Smooth muscle cell (in vitro differentiated cells): ENCODE results near the gene RASGRP2. TPM values are rescaled to one million over a fixed set of nuclear protein-coding genes. Genes with fewer than 3 reads are reported as not detected.

ENCODE experiments used
- DNase-seq: peaks from one replicate; lab custom pipeline; 2025; ENCODE audit not compliant: unreplicated experiment; lab: John Stamatoyannopoulos, UW
- H2AFZ ChIP-seq: fragments of 200-600 bp; sonication (generic); 2 replicates; pipeline ENCODE4 v1.6.0; 2016; ENCODE audit warnings: antibody characterized with exemption, low read depth, mild to moderate bottlenecking
- H3F3A ChIP-seq: fragments of 200-600 bp; sonication (generic); 2 replicates; pipeline ENCODE4 v1.6.0; 2017; ENCODE audit warnings: antibody characterized with exemption, low read depth
- H3K27ac ChIP-seq: fragments of 200-600 bp; sonication (generic); 2 replicates; pipeline ENCODE4 v1.5.1; 2016; ENCODE audit warnings: low read depth, mild to moderate bottlenecking
- H3K27me3 ChIP-seq: fragments of 200-600 bp; sonication (generic); 2 replicates; pipeline ENCODE4 v1.6.1; 2016; ENCODE audit warnings: low read depth, mild to moderate bottlenecking
- H3K36me3 ChIP-seq: fragments of 200-600 bp; sonication (generic); 2 replicates; pipeline ENCODE4 v1.5.1; 2016; ENCODE audit warnings: low read depth
- H3K4me1 ChIP-seq: fragments of 200-600 bp; sonication (generic); 2 replicates; pipeline ENCODE4 v1.5.1; 2016; ENCODE audit warnings: low read depth
- H3K4me2 ChIP-seq: fragments of 200-600 bp; sonication (generic); 2 replicates; pipeline ENCODE4 v1.6.0; 2016; ENCODE audit warnings: mild to moderate bottlenecking
- H3K4me3 ChIP-seq: fragments of 200-600 bp; sonication (generic); 2 replicates; pipeline ENCODE4 v1.5.1; 2016; ENCODE audit warnings: mild to moderate bottlenecking
- H3K79me2 ChIP-seq: fragments of 200-600 bp; sonication (generic); 2 replicates; pipeline ENCODE4 v1.6.0; 2016; ENCODE audit warnings: low read depth, mild to moderate bottlenecking
- H3K9ac ChIP-seq: fragments of 200-600 bp; sonication (generic); 2 replicates; pipeline ENCODE4 v1.6.0; 2016; ENCODE audit warnings: low read depth
- H3K9me3 ChIP-seq: fragments of 200-600 bp; sonication (generic); replicated peaks from 2 replicates; pipeline ENCODE4 v1.5.1; 2016; ENCODE audit warnings: low read depth
- H4K20me1 ChIP-seq: fragments of 200-600 bp; sonication (generic); 2 replicates; pipeline ENCODE4 v1.6.0; 2016; ENCODE audit warnings: low read depth
- WGBS: methylation state at CpG from one replicate; pipeline ENCODE4 v1.1.7; 2016; ENCODE audit warnings: low lambda C conversion rate; 5-methylcytosine and 5-hydroxymethylcytosine counted together
- polyA plus RNA-seq: library from polyadenylated mRNA; unstranded; fragments of >200 nt; fragmentation: Nextera tagmentation; extraction: Ambion mirVana; gene quantifications from 2 replicates; pipeline ENCODE4 v1.2.1, GENCODE V29; 2016
- total RNA-seq: library from RNA; depleted of rRNA; stranded (reverse); fragments of >200 nt; gene quantifications from 2 replicates; pipeline ENCODE4 v1.2.3, GENCODE V29; 2014
- TF ChIP-seq, protein P1 (sequence below): fragments of 200-600 bp; sonication (generic); IDR thresholded peaks from 2 replicates; pipeline ENCODE4 v1.5.1; 2017; ENCODE audit warnings: borderline replicate concordance, mild to moderate bottlenecking, antibody characterized with exemption; ENCODE audit not compliant: insufficient read depth, poor library complexity, severe bottlenecking

RASGRP2 gene
- total and polyA plus RNA-seq, 2 experiments from 2014 or later = 0.78 to 2.9 TPM

DNA sequence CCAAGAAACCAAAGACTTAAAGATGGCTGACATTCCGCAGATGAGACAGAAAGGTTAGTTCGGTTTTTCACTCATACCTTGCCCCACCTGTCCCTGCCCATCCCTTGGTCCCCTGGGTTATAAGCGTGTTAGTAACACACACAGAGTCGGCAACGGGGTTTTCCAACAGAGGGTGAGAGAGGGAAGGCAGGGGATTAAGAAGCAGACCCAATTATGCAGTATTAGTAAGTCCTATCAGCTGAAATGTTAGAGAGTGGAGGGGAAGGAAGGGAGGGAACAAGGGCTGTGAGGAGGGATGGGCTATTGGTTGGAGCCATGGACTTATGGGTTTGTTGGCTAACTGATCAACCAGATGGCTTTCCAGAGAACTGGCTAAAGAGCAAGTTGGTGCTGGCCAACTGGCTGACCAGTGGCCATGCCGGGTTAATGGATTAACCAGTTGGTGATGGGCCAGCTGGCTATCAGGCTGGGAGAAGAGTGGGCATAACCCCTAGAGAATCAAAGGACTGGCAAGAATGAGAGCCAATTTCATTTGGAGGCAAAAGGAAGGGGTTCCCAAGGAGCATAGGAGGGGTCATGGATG is 66.4 kb downstream of the RASGRP2 start:
- H2AFZ ChIP-seq = no peak overlapping the region
- H3K36me3 ChIP-seq = no peaks in the 10 kb centered on the region
- no peaks in the 10 kb centered on the region for H3K27me3 ChIP-seq
- H3K4me3 ChIP-seq = no peak overlapping the region
- TF ChIP-seq, protein P1, sequence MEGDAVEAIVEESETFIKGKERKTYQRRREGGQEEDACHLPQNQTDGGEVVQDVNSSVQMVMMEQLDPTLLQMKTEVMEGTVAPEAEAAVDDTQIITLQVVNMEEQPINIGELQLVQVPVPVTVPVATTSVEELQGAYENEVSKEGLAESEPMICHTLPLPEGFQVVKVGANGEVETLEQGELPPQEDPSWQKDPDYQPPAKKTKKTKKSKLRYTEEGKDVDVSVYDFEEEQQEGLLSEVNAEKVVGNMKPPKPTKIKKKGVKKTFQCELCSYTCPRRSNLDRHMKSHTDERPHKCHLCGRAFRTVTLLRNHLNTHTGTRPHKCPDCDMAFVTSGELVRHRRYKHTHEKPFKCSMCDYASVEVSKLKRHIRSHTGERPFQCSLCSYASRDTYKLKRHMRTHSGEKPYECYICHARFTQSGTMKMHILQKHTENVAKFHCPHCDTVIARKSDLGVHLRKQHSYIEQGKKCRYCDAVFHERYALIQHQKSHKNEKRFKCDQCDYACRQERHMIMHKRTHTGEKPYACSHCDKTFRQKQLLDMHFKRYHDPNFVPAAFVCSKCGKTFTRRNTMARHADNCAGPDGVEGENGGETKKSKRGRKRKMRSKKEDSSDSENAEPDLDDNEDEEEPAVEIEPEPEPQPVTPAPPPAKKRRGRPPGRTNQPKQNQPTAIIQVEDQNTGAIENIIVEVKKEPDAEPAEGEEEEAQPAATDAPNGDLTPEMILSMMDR = no peak
- H3K79me2 ChIP-seq = no peaks in the 10 kb centered on the region
- no peak overlapping the region for H3K4me2 ChIP-seq
- H4K20me1 ChIP-seq = no peaks in the 10 kb centered on the region
- H3F3A ChIP-seq = peaks cover 6% of the 10 kb centered on the region
- H3K9me3 ChIP-seq = no peaks in the 10 kb centered on the region
- H3K27ac ChIP-seq = no peak overlapping the region
- no peak for DNase-seq
- WGBS = 95% methylated on average over 6 of the region's 6 CpGs
- H3K4me1 ChIP-seq = peaks cover 9% of the 10 kb centered on the region
- H3K9ac ChIP-seq = no peak overlapping the region

Other genes with a start within 250 kb of the RASGRP2 start
- gene SLC22A11, start 188.2 kb downstream of the RASGRP2 start, total RNA-seq = 0.18 TPM in 1 of 2 replicates, not detected in the other
- not detected in 2 replicates for gene SLC22A11, start 188.2 kb downstream of the RASGRP2 start, polyA plus RNA-seq
- gene SLC22A12, start 152.9 kb downstream of the RASGRP2 start, total RNA-seq = not detected in 2 replicates
- not detected in 2 replicates for gene SLC22A12, start 152.9 kb downstream of the RASGRP2 start, polyA plus RNA-seq
- gene NRXN2, start 20.9 kb downstream of the RASGRP2 start, total RNA-seq = 0.13 and 1.4 TPM in 2 replicates
- 1.7 and 2.6 TPM in 2 replicates for gene NRXN2, start 20.9 kb downstream of the RASGRP2 start, polyA plus RNA-seq
- gene PYGM, start 15.8 kb upstream of the RASGRP2 start, total RNA-seq = 0.58 and 2.2 TPM in 2 replicates
- gene PYGM, start 15.8 kb upstream of the RASGRP2 start, polyA plus RNA-seq = 1.1 and 2.0 TPM in 2 replicates
- gene SF1, start 34.4 kb upstream of the RASGRP2 start, total RNA-seq = 78.8 and 115 TPM in 2 replicates
- gene SF1, start 34.4 kb upstream of the RASGRP2 start, polyA plus RNA-seq = 84.2 and 101 TPM in 2 replicates
- 25.9 and 28.9 TPM in 2 replicates for gene MAP4K2, start 59.1 kb upstream of the RASGRP2 start, total RNA-seq
- gene MAP4K2, start 59.1 kb upstream of the RASGRP2 start, polyA plus RNA-seq = 20.0 and 23.6 TPM in 2 replicates
- gene MEN1, start 66.4 kb upstream of the RASGRP2 start, total RNA-seq = 10.5 and 11.6 TPM in 2 replicates
- gene MEN1, start 66.4 kb upstream of the RASGRP2 start, polyA plus RNA-seq = 35.4 and 37.3 TPM in 2 replicates
- gene CDC42BPG, start 100.5 kb upstream of the RASGRP2 start, total RNA-seq = 3.0 and 4.7 TPM in 2 replicates
- gene CDC42BPG, start 100.5 kb upstream of the RASGRP2 start, polyA plus RNA-seq = 1.7 and 5.9 TPM in 2 replicates
- gene EHD1, start 134.5 kb upstream of the RASGRP2 start, total RNA-seq = 30.9 and 59.8 TPM in 2 replicates
- 42.8 and 46.7 TPM in 2 replicates for gene EHD1, start 134.5 kb upstream of the RASGRP2 start, polyA plus RNA-seq
- gene ATG2A, start 173.1 kb upstream of the RASGRP2 start, total RNA-seq = 4.8 and 4.9 TPM in 2 replicates
- gene ATG2A, start 173.1 kb upstream of the RASGRP2 start, polyA plus RNA-seq = 6.2 and 8.6 TPM in 2 replicates
- 14.9 and 20.7 TPM in 2 replicates for gene PPP2R5B, start 180.5 kb upstream of the RASGRP2 start, total RNA-seq
- 32.7 and 36.6 TPM in 2 replicates for gene PPP2R5B, start 180.5 kb upstream of the RASGRP2 start, polyA plus RNA-seq
- gene GPHA2, start 191.8 kb upstream of the RASGRP2 start, total RNA-seq = not detected in 2 replicates
- gene GPHA2, start 191.8 kb upstream of the RASGRP2 start, polyA plus RNA-seq = 0.40 TPM in 1 of 2 replicates, not detected in the other
- not detected in 2 replicates for gene MAJIN, start 228.0 kb upstream of the RASGRP2 start, total RNA-seq
- gene MAJIN, start 228.0 kb upstream of the RASGRP2 start, polyA plus RNA-seq = not detected in 2 replicates